IMR-90 (cell line): ENCODE measurements around the gene GALNT9. TPM values are rescaled to one million over a fixed set of nuclear protein-coding genes. Genes with fewer than 3 reads are reported as not detected.

ENCODE experiments used
- ATAC-seq: fragments of 200-7000 bp; cut with Tn5 transposase; 2 replicates; pipeline ENCODE4 v1.9.1; 2020; ENCODE audit warnings: low read depth, mild to moderate bottlenecking, moderate library complexity
- BruUV-seq: library from RNA; stranded (reverse); fragments of 400-500 nt; replicated peaks from 2 replicates; lab custom pipeline; 2021; lab: Mats Ljungman, UMichigan
- CTCF ChIA-PET: fragments of 300-600 bp; formaldehyde crosslinking; extraction: SDS; loops from one replicate; lab custom pipeline; 2021; ENCODE audit warnings: antibody characterized with exemption; lab: Yijun Ruan, JAX
- POLR2A ChIA-PET: fragments of 300-600 bp; sonication (Branson Sonifier 250); formaldehyde crosslinking; loops from one replicate; lab custom pipeline; 2022; ENCODE audit warnings: antibody characterized with exemption; ENCODE audit not compliant: unreplicated experiment; lab: Charles Lee
- DNase-seq: peaks from one replicate; pipeline ENCODE4 v3.0.0; 2013
- H2AFZ ChIP-seq: replicated peaks from 2 replicates; pipeline ENCODE3; 2013; ENCODE audit warnings: low read length, mild to moderate bottlenecking; ENCODE audit not compliant: poor library complexity
- H2AK5ac ChIP-seq: 2 replicates; pipeline ENCODE4 v1.6.1; 2013; ENCODE audit warnings: low read depth, low read length, inconsistent platforms
- H2AK9ac ChIP-seq: replicated peaks from 2 replicates; pipeline ENCODE3; 2013; ENCODE audit warnings: mild to moderate bottlenecking, low read depth, low read length, moderate library complexity; ENCODE audit not compliant: poor library complexity
- H2BK120ac ChIP-seq: 2 replicates; pipeline ENCODE4 v1.6.1; 2013; ENCODE audit warnings: low read depth, low read length, inconsistent platforms
- H2BK15ac ChIP-seq: 3 replicates; pipeline ENCODE4 v1.6.1; 2013; ENCODE audit warnings: low read depth, low read length, inconsistent platforms
- H2BK20ac ChIP-seq: 2 replicates; pipeline ENCODE4 v1.6.1; 2013; ENCODE audit warnings: low read depth, mild to moderate bottlenecking, inconsistent platforms, low read length, moderate library complexity
- H2BK5ac ChIP-seq: 2 replicates; pipeline ENCODE4 v1.6.1; 2013; ENCODE audit warnings: mild to moderate bottlenecking, low read depth, low read length, inconsistent platforms; ENCODE audit not compliant: poor library complexity, severe bottlenecking
- H3K14ac ChIP-seq: replicated peaks from 2 replicates; pipeline ENCODE4 v1.6.1; 2013; ENCODE audit warnings: low read depth, low read length, inconsistent platforms
- H3K18ac ChIP-seq: 2 replicates; pipeline ENCODE4 v1.6.1; 2013; ENCODE audit warnings: low read depth, low read length, control low read depth
- H3K23ac ChIP-seq: 2 replicates; pipeline ENCODE4 v1.6.1; 2013; ENCODE audit warnings: low read depth, low read length, inconsistent platforms
- H3K27ac ChIP-seq: 2 replicates; pipeline ENCODE4 v1.5.1; 2013; ENCODE audit warnings: mild to moderate bottlenecking, control low read depth, low read length; ENCODE audit not compliant: insufficient read depth
- H3K27me3 ChIP-seq: 2 replicates; pipeline ENCODE4 v1.6.1; 2013; ENCODE audit warnings: low read length; ENCODE audit not compliant: control insufficient read depth, insufficient read depth
- H3K36me3 ChIP-seq: 2 replicates; pipeline ENCODE4 v1.6.1; 2013; ENCODE audit warnings: low read length, mixed read lengths; ENCODE audit not compliant: control insufficient read depth, insufficient read depth
- H3K4ac ChIP-seq: 2 replicates; pipeline ENCODE4 v1.6.1; 2013; ENCODE audit warnings: low read depth, low read length, inconsistent platforms
- H3K4me1 ChIP-seq: 2 replicates; pipeline ENCODE4 v1.6.1; 2013; ENCODE audit warnings: low read length, mixed read lengths; ENCODE audit not compliant: control insufficient read depth, insufficient read depth
- H3K4me2 ChIP-seq: 2 replicates; pipeline ENCODE4 v1.6.1; 2013; ENCODE audit warnings: low read depth, mild to moderate bottlenecking, control low read depth, low read length, moderate library complexity
- H3K4me3 ChIP-seq: 2 replicates; pipeline ENCODE4 v1.5.1; 2013; ENCODE audit warnings: low read depth, mild to moderate bottlenecking, control low read depth, low read length, moderate library complexity; ENCODE audit not compliant: insufficient read depth
- H3K56ac ChIP-seq: 2 replicates; pipeline ENCODE4 v1.6.1; 2013; ENCODE audit warnings: low read length, inconsistent platforms; ENCODE audit not compliant: insufficient read depth; ENCODE audit errors: extremely low read depth
- H3K79me1 ChIP-seq, 2 experiments: 2 replicates each; pipeline ENCODE4 v1.6.1; 2013; ENCODE audit warnings: low read length in 2 of 2, inconsistent platforms in 1 of 2, low read depth in 1 of 2
- H3K9ac ChIP-seq: 2 replicates; pipeline ENCODE4 v1.6.1; 2013; ENCODE audit warnings: low read depth, low read length, control low read depth
- H3K9me1 ChIP-seq: 2 replicates; pipeline ENCODE4 v1.6.1; 2013; ENCODE audit warnings: low read length, inconsistent platforms; ENCODE audit not compliant: insufficient read depth
- H3K9me3 ChIP-seq: 2 replicates; pipeline ENCODE4 v1.6.1; 2013; ENCODE audit warnings: low read length; ENCODE audit not compliant: control insufficient read depth, insufficient read depth
- H4K20me1 ChIP-seq: 2 replicates; pipeline ENCODE4 v1.6.1; 2013; ENCODE audit warnings: low read length, inconsistent platforms; ENCODE audit not compliant: insufficient read depth
- H4K5ac ChIP-seq: 2 replicates; pipeline ENCODE4 v1.6.1; 2013; ENCODE audit warnings: mild to moderate bottlenecking, low read depth, low read length, control low read depth
- H4K8ac ChIP-seq, 2 experiments: 2 replicates each; pipeline ENCODE4 v1.6.1; 2013; ENCODE audit warnings: low read depth in 2 of 2, low read length in 2 of 2, control low read depth in 1 of 2, inconsistent platforms in 1 of 2
- H4K91ac ChIP-seq: 2 replicates; pipeline ENCODE4 v1.6.1; 2013; ENCODE audit warnings: low read depth, low read length, inconsistent platforms; ENCODE audit not compliant: insufficient read depth
- CEBPB ChIP-seq: IDR thresholded peaks from 2 replicates; pipeline ENCODE4 v1.6.1; 2012; ENCODE audit warnings: low read depth, low read length, improper control_type of control experiment
- CTCF ChIP-seq: conservative IDR thresholded peaks from 2 replicates; pipeline ENCODE4 v1.5.1; 2012; ENCODE audit warnings: mild to moderate bottlenecking, low read depth, low read length, improper control_type of control experiment
- ELK1 ChIP-seq: fragments of 150-350 bp; IDR thresholded peaks from 2 replicates; pipeline ENCODE4 v1.6.1; 2016; ENCODE audit warnings: low read depth, mild to moderate bottlenecking, low read length, moderate library complexity, borderline replicate concordance
- MXI1 ChIP-seq: IDR thresholded peaks from 2 replicates; pipeline ENCODE4 v1.6.1; 2012; ENCODE audit warnings: low read depth, mild to moderate bottlenecking, low read length, moderate library complexity, borderline replicate concordance
- NFE2L2 ChIP-seq: fragments of 150-350 bp; IDR thresholded peaks from 2 replicates; pipeline ENCODE4 v1.6.1; 2016; ENCODE audit warnings: low read depth, mild to moderate bottlenecking, low read length
- POLR2A ChIP-seq: IDR thresholded peaks from 2 replicates; pipeline ENCODE4 v1.6.1; 2012; ENCODE audit warnings: mild to moderate bottlenecking, low read depth, low read length
- RCOR1 ChIP-seq: IDR thresholded peaks from 2 replicates; pipeline ENCODE4 v1.6.1; 2012; ENCODE audit warnings: mild to moderate bottlenecking, low read length, improper control_type of control experiment; ENCODE audit not compliant: insufficient replicate concordance
- RFX5 ChIP-seq: IDR thresholded peaks from 2 replicates; pipeline ENCODE4 v1.8.0; 2012; ENCODE audit warnings: low read depth, mild to moderate bottlenecking, low read length, moderate library complexity
- SMC3 ChIP-seq: fragments of 150-350 bp; IDR thresholded peaks from 2 replicates; pipeline ENCODE4 v1.6.1; 2016; ENCODE audit warnings: low read depth, mild to moderate bottlenecking, antibody characterized with exemption, low read length, moderate library complexity
- USF2 ChIP-seq: fragments of 150-350 bp; IDR thresholded peaks from 2 replicates; pipeline ENCODE4 v1.6.1; 2017; ENCODE audit warnings: mild to moderate bottlenecking, antibody characterized with exemption, low read length, low read depth
- WGBS, 2 experiments: methylation state at CpG; one replicate each; pipeline versions ENCODE4 v1.1.5 to v1.1.7; 2013; ENCODE audit warnings: missing lambda C conversion rate in 2 of 2; ENCODE audit not compliant: insufficient read length in 1 of 2; ENCODE audit errors: extremely low coverage in 2 of 2; 5-methylcytosine and 5-hydroxymethylcytosine counted together
- dilution Hi-C: fragments of 300-500 bp; cut with HindIII; formaldehyde crosslinking; loops from one replicate; pipeline ENCODE4 v1.14.3; 2018; ENCODE audit warnings: low sequenced_read_pairs; ENCODE audit not compliant: unreplicated experiment
- in situ Hi-C: fragments of 300-500 bp; cut with MboI; formaldehyde crosslinking; loops from 3 replicates; pipeline ENCODE4 v1.14.3; 2019; ENCODE audit warnings: low sequenced_read_pairs, inconsistent platforms, mixed read lengths
- intact Hi-C: fragments of 100-400 bp; cut with micrococcal nuclease; formaldehyde crosslinking; loops from 2 replicates; pipeline ENCODE4 v1.10.0; 2022
- polyA plus RNA-seq, 3 experiments: library from polyadenylated mRNA; depleted of rRNA; stranded (reverse); fragments of >200 nt; gene quantifications; 2 replicates each; pipeline ENCODE4 v1.2.3, GENCODE V29; 2012; ENCODE audit warnings: low replicate concordance in 1 of 3
- total RNA-seq: library from RNA; depleted of rRNA; stranded (reverse); fragments of >200 nt; gene quantifications from 2 replicates; pipeline ENCODE4 v1.2.3, GENCODE V29; 2012

GALNT9 gene
- total and polyA plus RNA-seq, 2 of the 4 experiments (the other 2 are of a cell fraction), result under 0.01 to 0.12 TPM

GRCh38 chr12:132236930-132237771, 92.2 kb downstream of the GALNT9 start (continued):
- TF ChIP-seq RCOR1, result no peak

- Histone ChIP-seq H3K56ac (no peak overlapping the region), H2BK20ac (no peak overlapping the region), H2BK120ac (no peak overlapping the region), H3K23ac (no peak overlapping the region), H4K91ac (no peak overlapping the region), H3K9ac (no peak overlapping the region), H3K4me1 (no peaks in the 10 kb centered on the region), H3K27me3 (no peaks in the 10 kb centered on the region), H3K36me3 (no peaks in the 10 kb centered on the region), H4K5ac (no peak overlapping the region), H3K27ac (no peak overlapping the region), H3K9me3 (no peaks in the 10 kb centered on the region), H3K4ac (no peak overlapping the region), H3K14ac (no peak overlapping the region), H3K18ac (no peak overlapping the region), H2BK5ac (no peak overlapping the region), H2AK5ac (no peak overlapping the region), H3K4me2 (no peak overlapping the region), H4K8ac (no peak overlapping the region), H3K9me1 (no peaks in the 10 kb centered on the region), H3K79me1 (no peaks in the 10 kb centered on the region), H3K4me3 (no peak overlapping the region), H2AK9ac (no peak overlapping the region), H2BK15ac (no peak overlapping the region), H2AFZ (no peak overlapping the region), H4K20me1 (no peaks in the 10 kb centered on the region)
- BruUV-seq, result no TSS peak
- dilution Hi-C loops, result no loop called here
- in situ Hi-C loops, result no loop called here
- intact Hi-C loops, result no loop called here
- POLR2A ChIA-PET, result no interaction called here
- no peak for ATAC-seq
- 49% methylated on average over 11 of the region's 31 CpGs; no CpG with 5 or more reads in 1 of the 2 experiments for WGBS, 2 experiments
- no peak for DNase-seq
- CTCF ChIA-PET, result no interaction called here
- TF ChIP-seq MXI1, result no peak
- TF ChIP-seq CTCF, result no peak
- no peak for TF ChIP-seq POLR2A
- no peak for TF ChIP-seq NFE2L2
- TF ChIP-seq CEBPB, result no peak
- TF ChIP-seq SMC3, result no peak
- no peak for TF ChIP-seq ELK1
- no peak for TF ChIP-seq USF2
- no peak for TF ChIP-seq RFX5
- no peak for TF ChIP-seq RCOR1
Measured at GRCh38 chr12:132236129-132236929, 93.1 kb downstream of the GALNT9 start.
